Astrocyte (in vitro differentiated cells and primary cell): ENCODE data around the gene HERC2.

Experiments
- CTCF ChIP-seq: IDR thresholded peaks from 2 replicates; pipeline ENCODE4 v1.5.1; 2011; ENCODE audit warnings: low read depth, mild to moderate bottlenecking, inconsistent platforms, low read length, moderate library complexity; ENCODE audit not compliant: insufficient read depth
- EZH2 ChIP-seq: IDR thresholded peaks from 2 replicates; pipeline ENCODE4 v1.6.1; 2012; ENCODE audit warnings: mild to moderate bottlenecking, low read length, inconsistent platforms; ENCODE audit not compliant: insufficient read depth

- TF ChIP-seq CTCF (no peak), EZH2 (no peak)
These were observed 192.6 kb downstream of the HERC2 start for GRCh38 chr15:28129231-28129848.
